Glutamatergic neuron (in vitro differentiated cells): ENCODE data around the gene LYPD5. TPM values are rescaled to one million over a fixed set of nuclear protein-coding genes. Genes with fewer than 3 reads are reported as not detected.

Experiments
- DNase-seq: peaks from one replicate; pipeline ENCODE4 v3.0.0; 2022
- H3K27ac Mint-ChIP-seq: one replicate; pipeline ENCODE4 v1.8.0; 2020; ENCODE audit warnings: mild to moderate bottlenecking, mixed read lengths, inconsistent platforms; ENCODE audit not compliant: unreplicated experiment
- H3K27me3 Mint-ChIP-seq: one replicate; pipeline ENCODE4 v1.8.0; 2020; ENCODE audit warnings: mild to moderate bottlenecking, moderate library complexity, mixed read lengths, inconsistent platforms; ENCODE audit not compliant: unreplicated experiment
- H3K36me3 Mint-ChIP-seq: one replicate; pipeline ENCODE4 v1.8.0; 2020; ENCODE audit warnings: mild to moderate bottlenecking, mixed read lengths, inconsistent platforms; ENCODE audit not compliant: unreplicated experiment
- H3K4me1 Mint-ChIP-seq: one replicate; pipeline ENCODE4 v1.8.0; 2020; ENCODE audit warnings: mild to moderate bottlenecking, low read depth, mixed read lengths, inconsistent platforms; ENCODE audit not compliant: unreplicated experiment
- H3K4me3 Mint-ChIP-seq: one replicate; pipeline ENCODE4 v1.8.0; 2020; ENCODE audit warnings: mild to moderate bottlenecking, mixed read lengths, inconsistent platforms; ENCODE audit not compliant: unreplicated experiment
- H3K9me3 Mint-ChIP-seq: one replicate; pipeline ENCODE4 v1.8.0; 2020; ENCODE audit warnings: mild to moderate bottlenecking, moderate library complexity, mixed read lengths, inconsistent platforms; ENCODE audit not compliant: unreplicated experiment
- CTCF ChIP-seq: fragments of 200-600 bp; sonication (generic); IDR thresholded peaks from one replicate; pipeline ENCODE4 v1.5.0; 2021; ENCODE audit not compliant: partially characterized antibody, unreplicated experiment
- total RNA-seq: library from RNA; stranded (reverse); fragmentation: NEBNext Ultra II Directional; extraction: Animal tissue kit (Norgen Biotek cat#: 25700); gene quantifications from one replicate; pipeline ENCODE4 v1.2.1, GENCODE V29; 2021; ENCODE audit not compliant: unreplicated experiment

The LYPD5 gene
- total RNA-seq, 1 donor from 2014 or later = not detected

- Mint-ChIP-seq H3K4me1 (peaks cover 7% of the 10 kb centered on the region), H3K4me3 (no peak overlapping the region), H3K27ac (no peak overlapping the region), H3K9me3 (peaks cover 13% of the 10 kb centered on the region), H3K27me3 (peaks cover 8% of the 10 kb centered on the region), H3K36me3 (no peaks in the 10 kb centered on the region)
- DNase-seq = no peak
- TF ChIP-seq CTCF = no peak
Measured at GRCh38 chr19:43784241-43784980, 17.8 kb downstream of the LYPD5 start.

GRCh38 chr19:43783636-43784035, 18.6 kb downstream of the LYPD5 start:
- H3K36me3 Mint-ChIP-seq = no peaks in the 10 kb centered on the region
- DNase-seq = no peak
- H3K9me3 Mint-ChIP-seq = peaks cover 13% of the 10 kb centered on the region
- peaks cover 11% of the 10 kb centered on the region for H3K27me3 Mint-ChIP-seq
- H3K4me3 Mint-ChIP-seq = no peak overlapping the region
- peaks cover 7% of the 10 kb centered on the region for H3K4me1 Mint-ChIP-seq
- no peak overlapping the region for H3K27ac Mint-ChIP-seq
- TF ChIP-seq CTCF = no peak

- no peak overlapping the region for H3K4me3 Mint-ChIP-seq
- no peak overlapping the region for H3K27ac Mint-ChIP-seq
- no peak for TF ChIP-seq CTCF
Measured at GRCh38 chr19:43782689-43783231, 19.5 kb downstream of the LYPD5 start.

GRCh38 chr19:43782311-43782660, 20.0 kb downstream of the LYPD5 start:
- no peak for TF ChIP-seq CTCF
- Mint-ChIP-seq H3K9me3 (peaks cover 13% of the 10 kb centered on the region), H3K4me3 (no peak overlapping the region)

More at GRCh38 chr19:43782689-43783231, 19.5 kb downstream of the LYPD5 start:
- peaks cover 7% of the 10 kb centered on the region for H3K4me1 Mint-ChIP-seq
- H3K27me3 Mint-ChIP-seq = peaks cover 11% of the 10 kb centered on the region
- H3K36me3 Mint-ChIP-seq = no peaks in the 10 kb centered on the region
- peaks cover 13% of the 10 kb centered on the region for H3K9me3 Mint-ChIP-seq
- no peak for DNase-seq

GRCh38 chr19:43781630-43782310, 20.5 kb downstream of the LYPD5 start:
- Mint-ChIP-seq H3K4me1 (peaks cover 7% of the 10 kb centered on the region), H3K27me3 (peaks cover 13% of the 10 kb centered on the region), H3K4me3 (no peak overlapping the region), H3K27ac (peak overlapping the region; percentile 4), H3K36me3 (no peaks in the 10 kb centered on the region), H3K9me3 (peaks cover 14% of the 10 kb centered on the region)
- no peak for DNase-seq
- no peak for TF ChIP-seq CTCF

More at GRCh38 chr19:43782311-43782660, 20.0 kb downstream of the LYPD5 start:
- Mint-ChIP-seq H3K27ac (peak overlapping the region; percentile 4), H3K27me3 (peaks cover 11% of the 10 kb centered on the region), H3K36me3 (no peaks in the 10 kb centered on the region), H3K4me1 (peaks cover 7% of the 10 kb centered on the region)
- no peak for DNase-seq
